Gastroesophageal sphincter (tissue), 3 donors: ENCODE results near the gene LPAR5.

ENCODE experiments used
- CTCF ChIP-seq, 4 experiments: fragments of 200-600 bp in 2 of 4; fragments of 450-650 bp in 2 of 4; sonication (generic) in 1 of 4; IDR thresholded peaks; one replicate each; pipeline ENCODE4 v1.5.1; 2017 to 2019; ENCODE audit warnings: antibody characterized with exemption in 4 of 4, mild to moderate bottlenecking in 2 of 4, moderate library complexity in 2 of 4
- EP300 ChIP-seq: sonication (generic); formaldehyde crosslinking; IDR thresholded peaks from one replicate; pipeline ENCODE4 v1.6.1; 2017; ENCODE audit warnings: antibody characterized with exemption, mild to moderate bottlenecking
- POLR2A ChIP-seq, 2 donors: fragments of 450-650 bp; IDR thresholded peaks; one replicate each; pipeline ENCODE4 v1.6.1; 2017; ENCODE audit warnings: antibody characterized with exemption in 2 of 2, mild to moderate bottlenecking in 2 of 2, moderate library complexity in 1 of 2
- POLR2AphosphoS5 ChIP-seq: sonication (generic); formaldehyde crosslinking; IDR thresholded peaks from one replicate; pipeline ENCODE4 v1.6.1; 2017; ENCODE audit warnings: antibody characterized with exemption

GRCh38 chr12:6612247-6612646 lies 23.5 kb downstream of the LPAR5 start:
- TF ChIP-seq CTCF (IDR thresholded peaks at IDR 0.05), result no peak
- TF ChIP-seq EP300, result no peak
- TF ChIP-seq POLR2AphosphoS5, result no peak
- TF ChIP-seq POLR2A (IDR thresholded peaks at IDR 0.05), result no peak
